NCI-H1930 (cell line): Measurements from ENCODE around the gene PHLDA2.

Experiments used
- DNase-seq, 2 experiments: peaks; one replicate each; lab custom pipeline; 2025; lab: John Stamatoyannopoulos, UW

The PHLDA2 gene

GRCh38 chr11:2881981-2882375, 47.2 kb downstream of the PHLDA2 start:
- no peak for DNase-seq

GRCh38 chr11:2881076-2881980, 47.9 kb downstream of the PHLDA2 start:
- no peak for DNase-seq

- no peak for DNase-seq
Observed at GRCh38 chr11:2880646-2881045, 48.6 kb downstream of the PHLDA2 start.

GRCh38 chr11:2878782-2879181, 50.4 kb downstream of the PHLDA2 start:
- DNase-seq, result no peak
